ENCODE data around the gene ZNF784.

DNA sequence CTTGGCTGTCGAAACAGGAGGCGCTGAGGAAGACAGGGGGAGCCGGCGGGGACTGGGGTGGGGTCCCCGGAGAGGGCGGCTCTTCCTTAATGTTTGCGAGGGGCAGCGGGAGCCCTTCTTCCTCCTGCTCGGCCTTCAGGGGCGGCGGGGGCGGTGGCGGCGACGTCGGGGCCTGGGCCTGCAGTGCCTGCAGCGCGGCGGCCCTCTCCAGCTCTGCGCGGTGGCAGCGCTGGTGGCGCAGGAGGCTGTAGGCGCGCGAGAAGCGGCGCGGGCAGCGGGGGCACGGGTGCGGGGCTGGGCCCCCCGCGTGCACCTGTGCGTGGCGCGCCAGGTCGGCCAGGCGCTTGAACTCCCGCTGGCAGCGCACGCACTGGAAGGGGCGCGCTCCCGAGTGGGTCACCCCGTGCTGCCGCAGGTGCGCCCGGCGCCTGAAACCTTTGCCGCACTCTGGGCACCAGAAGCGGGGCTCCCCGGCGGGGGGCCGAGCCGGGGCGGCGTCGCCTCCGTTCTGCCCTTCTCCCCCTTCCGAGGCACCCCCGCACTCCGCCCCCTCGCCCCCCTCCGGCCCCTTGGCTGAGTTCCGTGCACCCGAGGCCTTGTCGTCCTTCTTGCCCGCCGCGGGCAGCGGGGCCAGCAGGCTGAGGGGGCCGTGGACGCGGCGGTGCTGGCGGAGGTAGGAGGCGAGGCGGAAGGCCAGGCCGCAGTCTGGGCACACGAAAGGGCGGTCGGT is 46.2 kb downstream of the ZNF784 start:
- TF ChIP-seq, protein P1, sequence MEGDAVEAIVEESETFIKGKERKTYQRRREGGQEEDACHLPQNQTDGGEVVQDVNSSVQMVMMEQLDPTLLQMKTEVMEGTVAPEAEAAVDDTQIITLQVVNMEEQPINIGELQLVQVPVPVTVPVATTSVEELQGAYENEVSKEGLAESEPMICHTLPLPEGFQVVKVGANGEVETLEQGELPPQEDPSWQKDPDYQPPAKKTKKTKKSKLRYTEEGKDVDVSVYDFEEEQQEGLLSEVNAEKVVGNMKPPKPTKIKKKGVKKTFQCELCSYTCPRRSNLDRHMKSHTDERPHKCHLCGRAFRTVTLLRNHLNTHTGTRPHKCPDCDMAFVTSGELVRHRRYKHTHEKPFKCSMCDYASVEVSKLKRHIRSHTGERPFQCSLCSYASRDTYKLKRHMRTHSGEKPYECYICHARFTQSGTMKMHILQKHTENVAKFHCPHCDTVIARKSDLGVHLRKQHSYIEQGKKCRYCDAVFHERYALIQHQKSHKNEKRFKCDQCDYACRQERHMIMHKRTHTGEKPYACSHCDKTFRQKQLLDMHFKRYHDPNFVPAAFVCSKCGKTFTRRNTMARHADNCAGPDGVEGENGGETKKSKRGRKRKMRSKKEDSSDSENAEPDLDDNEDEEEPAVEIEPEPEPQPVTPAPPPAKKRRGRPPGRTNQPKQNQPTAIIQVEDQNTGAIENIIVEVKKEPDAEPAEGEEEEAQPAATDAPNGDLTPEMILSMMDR (IDR thresholded peaks at IDR 0.05), result no peak
- TF ChIP-seq, protein P2, sequence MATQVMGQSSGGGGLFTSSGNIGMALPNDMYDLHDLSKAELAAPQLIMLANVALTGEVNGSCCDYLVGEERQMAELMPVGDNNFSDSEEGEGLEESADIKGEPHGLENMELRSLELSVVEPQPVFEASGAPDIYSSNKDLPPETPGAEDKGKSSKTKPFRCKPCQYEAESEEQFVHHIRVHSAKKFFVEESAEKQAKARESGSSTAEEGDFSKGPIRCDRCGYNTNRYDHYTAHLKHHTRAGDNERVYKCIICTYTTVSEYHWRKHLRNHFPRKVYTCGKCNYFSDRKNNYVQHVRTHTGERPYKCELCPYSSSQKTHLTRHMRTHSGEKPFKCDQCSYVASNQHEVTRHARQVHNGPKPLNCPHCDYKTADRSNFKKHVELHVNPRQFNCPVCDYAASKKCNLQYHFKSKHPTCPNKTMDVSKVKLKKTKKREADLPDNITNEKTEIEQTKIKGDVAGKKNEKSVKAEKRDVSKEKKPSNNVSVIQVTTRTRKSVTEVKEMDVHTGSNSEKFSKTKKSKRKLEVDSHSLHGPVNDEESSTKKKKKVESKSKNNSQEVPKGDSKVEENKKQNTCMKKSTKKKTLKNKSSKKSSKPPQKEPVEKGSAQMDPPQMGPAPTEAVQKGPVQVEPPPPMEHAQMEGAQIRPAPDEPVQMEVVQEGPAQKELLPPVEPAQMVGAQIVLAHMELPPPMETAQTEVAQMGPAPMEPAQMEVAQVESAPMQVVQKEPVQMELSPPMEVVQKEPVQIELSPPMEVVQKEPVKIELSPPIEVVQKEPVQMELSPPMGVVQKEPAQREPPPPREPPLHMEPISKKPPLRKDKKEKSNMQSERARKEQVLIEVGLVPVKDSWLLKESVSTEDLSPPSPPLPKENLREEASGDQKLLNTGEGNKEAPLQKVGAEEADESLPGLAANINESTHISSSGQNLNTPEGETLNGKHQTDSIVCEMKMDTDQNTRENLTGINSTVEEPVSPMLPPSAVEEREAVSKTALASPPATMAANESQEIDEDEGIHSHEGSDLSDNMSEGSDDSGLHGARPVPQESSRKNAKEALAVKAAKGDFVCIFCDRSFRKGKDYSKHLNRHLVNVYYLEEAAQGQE (IDR thresholded peaks at IDR 0.05), result no peak
- no peak for TF ChIP-seq RFX5 (IDR thresholded peaks at IDR 0.05)
- TF ChIP-seq, protein P3, sequence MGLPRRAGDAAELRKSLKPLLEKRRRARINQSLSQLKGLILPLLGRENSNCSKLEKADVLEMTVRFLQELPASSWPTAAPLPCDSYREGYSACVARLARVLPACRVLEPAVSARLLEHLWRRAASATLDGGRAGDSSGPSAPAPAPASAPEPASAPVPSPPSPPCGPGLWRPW (IDR thresholded peaks at IDR 0.05), result no peak
- TF ChIP-seq CEBPB (IDR thresholded peaks at IDR 0.05), result no peak
- no peak for TF ChIP-seq HEYL (CRISPR knock-in tag; IDR thresholded peaks at IDR 0.05)
- TF ChIP-seq, protein P4, sequence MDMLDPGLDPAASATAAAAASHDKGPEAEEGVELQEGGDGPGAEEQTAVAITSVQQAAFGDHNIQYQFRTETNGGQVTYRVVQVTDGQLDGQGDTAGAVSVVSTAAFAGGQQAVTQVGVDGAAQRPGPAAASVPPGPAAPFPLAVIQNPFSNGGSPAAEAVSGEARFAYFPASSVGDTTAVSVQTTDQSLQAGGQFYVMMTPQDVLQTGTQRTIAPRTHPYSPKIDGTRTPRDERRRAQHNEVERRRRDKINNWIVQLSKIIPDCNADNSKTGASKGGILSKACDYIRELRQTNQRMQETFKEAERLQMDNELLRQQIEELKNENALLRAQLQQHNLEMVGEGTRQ (IDR thresholded peaks at IDR 0.05), result no peak
- no peak for TF ChIP-seq POLR2A (IDR thresholded peaks at IDR 0.05; ENCODE audit: low read length)
- no peak for TF ChIP-seq SMC3 (IDR thresholded peaks at IDR 0.05)
- no peak for TF ChIP-seq NFE2L2 (conservative IDR thresholded peaks at IDR 0.05; ENCODE audit: low read length)
- TF ChIP-seq MAZ (IDR thresholded peaks at IDR 0.05; ENCODE audit: borderline replicate concordance, low read depth, low read length), result no peak
- TF ChIP-seq RARB (CRISPR knock-in tag; IDR thresholded peaks at IDR 0.05), result no peak
- no peak for TF ChIP-seq ZFP36 (IDR thresholded peaks at IDR 0.05; ENCODE audit: borderline replicate concordance, partially characterized antibody)

Data from A549 (cell line).